Adrenal gland (tissue), 5 donors: ENCODE measurements around the gene LMNB1.

Source experiments
- POLR2A ChIP-seq, 2 donors: fragments of 450-650 bp; IDR thresholded peaks; one replicate each; pipeline ENCODE4 v1.6.1; 2017; ENCODE audit warnings: antibody characterized with exemption in 2 of 2, mild to moderate bottlenecking in 2 of 2, moderate library complexity in 1 of 2
- TF ChIP-seq, protein P1 (sequence below), 6 experiments: fragments of 450-650 bp in 4 of 6; fragments of 200-600 bp in 2 of 6; sonication (generic) in 1 of 6; IDR thresholded peaks; 1 replicate in 5 of 6; 2 replicates in 1 of 6; pipeline versions ENCODE4 v1.5.1 to v1.8.0; 2016 to 2021; ENCODE audit warnings: antibody characterized with exemption in 6 of 6, mild to moderate bottlenecking in 2 of 6, moderate library complexity in 1 of 6
- donor health status: DM: no; HTN: no; CAD: no.

DNA sequence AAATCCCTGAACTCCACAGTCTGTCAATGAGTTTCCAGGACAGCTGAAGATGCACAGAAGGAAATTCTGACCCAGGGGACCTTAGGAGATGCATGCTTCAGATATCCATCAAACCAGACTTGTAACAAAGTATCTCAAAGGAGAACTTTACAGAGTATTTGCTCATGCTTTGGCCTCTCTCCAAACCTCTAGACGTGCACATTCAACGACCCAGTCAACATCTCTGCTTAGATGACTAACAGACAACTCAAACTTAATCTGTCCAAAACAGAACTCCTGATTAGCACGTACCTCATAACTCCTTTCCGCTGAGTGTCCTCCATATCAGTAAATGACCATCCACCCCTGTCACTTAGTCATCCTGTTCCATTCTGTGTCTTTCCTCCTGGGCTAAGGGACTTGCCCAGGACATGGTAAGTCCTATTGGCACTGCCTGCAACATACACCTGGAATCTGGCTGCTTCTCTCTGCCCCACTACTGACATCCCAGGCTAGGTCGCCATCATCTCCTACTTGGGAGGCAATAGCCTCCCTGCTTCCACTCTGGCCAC is 107.4 kb downstream of the LMNB1 start:
- TF ChIP-seq, protein P1, sequence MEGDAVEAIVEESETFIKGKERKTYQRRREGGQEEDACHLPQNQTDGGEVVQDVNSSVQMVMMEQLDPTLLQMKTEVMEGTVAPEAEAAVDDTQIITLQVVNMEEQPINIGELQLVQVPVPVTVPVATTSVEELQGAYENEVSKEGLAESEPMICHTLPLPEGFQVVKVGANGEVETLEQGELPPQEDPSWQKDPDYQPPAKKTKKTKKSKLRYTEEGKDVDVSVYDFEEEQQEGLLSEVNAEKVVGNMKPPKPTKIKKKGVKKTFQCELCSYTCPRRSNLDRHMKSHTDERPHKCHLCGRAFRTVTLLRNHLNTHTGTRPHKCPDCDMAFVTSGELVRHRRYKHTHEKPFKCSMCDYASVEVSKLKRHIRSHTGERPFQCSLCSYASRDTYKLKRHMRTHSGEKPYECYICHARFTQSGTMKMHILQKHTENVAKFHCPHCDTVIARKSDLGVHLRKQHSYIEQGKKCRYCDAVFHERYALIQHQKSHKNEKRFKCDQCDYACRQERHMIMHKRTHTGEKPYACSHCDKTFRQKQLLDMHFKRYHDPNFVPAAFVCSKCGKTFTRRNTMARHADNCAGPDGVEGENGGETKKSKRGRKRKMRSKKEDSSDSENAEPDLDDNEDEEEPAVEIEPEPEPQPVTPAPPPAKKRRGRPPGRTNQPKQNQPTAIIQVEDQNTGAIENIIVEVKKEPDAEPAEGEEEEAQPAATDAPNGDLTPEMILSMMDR (IDR thresholded peaks at IDR 0.05): no peak
- no peak for TF ChIP-seq POLR2A (IDR thresholded peaks at IDR 0.05)
